Ovary (tissue), 9 donors: ENCODE results near the gene GNAT2. TPM values are rescaled to one million over a fixed set of nuclear protein-coding genes. Genes with fewer than 3 reads are reported as not detected.

Experiments used
- DNase-seq, 5 donors: peaks; one replicate each; pipeline ENCODE4 v3.0.0-alpha.2; 2019 to 2020
- H3K27ac ChIP-seq, 2 donors: fragments of 200-600 bp; one replicate each; pipeline versions ENCODE4 v1.5.1 to v1.8.0; 2019 to 2022
- H3K27me3 ChIP-seq: fragments of 200-600 bp; one replicate; pipeline ENCODE4 v1.8.0; 2022
- H3K36me3 ChIP-seq: fragments of 200-600 bp; sonication (generic); one replicate; pipeline ENCODE4 v1.5.1; 2019
- H3K4me1 ChIP-seq: one replicate; pipeline ENCODE4 v1.8.1; 2013; ENCODE audit warnings: mild to moderate bottlenecking, moderate library complexity; ENCODE audit not compliant: insufficient read depth
- H3K4me3 ChIP-seq: fragments of 200-600 bp; sonication (generic); one replicate; pipeline ENCODE4 v1.5.1; 2017
- H3K9me3 ChIP-seq, 2 donors: fragments of 200-600 bp in 1 of 2; sonication (generic) in 1 of 2; one replicate each; pipeline versions ENCODE4 v1.5.1 to v1.8.1; 2013 to 2019; ENCODE audit warnings: mild to moderate bottlenecking in 1 of 2, moderate library complexity in 1 of 2
- CTCF ChIP-seq, 3 donors: fragments of 450-650 bp in 2 of 3; fragments of 200-600 bp in 1 of 3; IDR thresholded peaks; one replicate each; pipeline versions ENCODE4 v1.5.1 to v1.8.0; 2016 to 2022; ENCODE audit warnings: antibody characterized with exemption in 3 of 3, mild to moderate bottlenecking in 1 of 3
- EP300 ChIP-seq: sonication (generic); formaldehyde crosslinking; IDR thresholded peaks from one replicate; pipeline ENCODE4 v1.6.1; 2017; ENCODE audit warnings: antibody characterized with exemption
- POLR2A ChIP-seq: fragments of 450-650 bp; IDR thresholded peaks from one replicate; pipeline ENCODE4 v1.6.1; 2017; ENCODE audit warnings: antibody characterized with exemption, mild to moderate bottlenecking, moderate library complexity
- WGBS, 3 donors: extraction: QIAGEN DNeasy Blood & Tissue Kit in 1 of 3; methylation state at CpG; one replicate each; pipeline versions ENCODE4 v1.1.5 to v1.1.7; 2013 to 2017; 5-methylcytosine and 5-hydroxymethylcytosine counted together
- intact Hi-C, 4 donors: fragments of 100-400 bp; cut with DNase I; formaldehyde crosslinking; loops; one replicate each; pipeline versions ENCODE4 v1.11.0 to v1.15.1; 2022 to 2023
- polyA plus RNA-seq, 2 donors: library from polyadenylated mRNA; stranded (reverse); fragments of 200-250 nt in 1 of 2; fragments of 350-450 nt in 1 of 2; fragmentation: Illumina TruSeq in 1 of 2; extraction: RNeasy Lipid Tissue Mini Kit (QIAGEN cat#74804) in 1 of 2; gene quantifications; one replicate each; pipeline ENCODE4 v1.2.3, GENCODE V29; 2013 to 2014
- total RNA-seq, 7 donors: library from RNA; depleted of rRNA in 2 of 7; stranded (reverse); fragments of >200 nt in 2 of 7; fragmentation: NEBNext Ultra II Directional in 3 of 7; extraction: Animal tissue kit (Norgen Biotek cat#: 25700) in 3 of 7; gene quantifications; one replicate each; pipeline versions ENCODE4 v1.1.0 to v1.2.4, GENCODE V29; 2016 to 2023
- donor health status: DM: no; HTN: no; CAD: no; lungs with moderate emphysema.
- donor health status: DM: no; HTN: no; CAD: no.
- donor health status: Bipolar disorder and iron deficiency.
- donor health status: DM: yes; HTN: yes; CAD: no.
- donor health status: DM: no; HTN: no; CAD: no.
- donor health status: DM: yes; HTN: yes; CAD: no.

GNAT2 gene
- total and polyA plus RNA-seq, 9 donors, result not detected

GRCh38 chr1:109625176-109625575, 5.8 kb upstream of the GNAT2 start:
- 84 to 87% (median 85%) methylated on average over 16 of the region's 16 CpGs for WGBS, 3 donors
- intact Hi-C loops, result loop anchor here in 2 of 4 donors (5.0 kb wide), 1 partner anchor 78 kb away; the partner anchor contains the start of gene GNAI3 (in 2 of the 2)
- TF ChIP-seq EP300 (no peak), CTCF (IDR thresholded peaks at IDR 0.05) (no peak), POLR2A (no peak)
- Histone ChIP-seq H3K27ac (no peak overlapping the region), H3K36me3 (no peaks in the 10 kb centered on the region), H3K9me3 (no peaks in the 10 kb centered on the region), H3K4me3 (no peak overlapping the region), H3K4me1 (peaks cover 8% of the 10 kb centered on the region), H3K27me3 (no peaks in the 10 kb centered on the region)
- DNase-seq, result peak in 1 of 5 donors; percentile 22

- no peaks in the 10 kb centered on the region for H3K36me3 ChIP-seq
- no peak overlapping the region for H3K4me3 ChIP-seq
- 77 to 83% (median 82%) methylated on average over 15 to 17 of the region's 17 CpGs for WGBS, 3 donors
- TF ChIP-seq POLR2A (no peak), CTCF (IDR thresholded peaks at IDR 0.05) (no peak)
- peak in 2 of 5 donors; percentile 23 to 40 for DNase-seq
- no peaks in the 10 kb centered on the region for H3K9me3 ChIP-seq
- H3K27ac ChIP-seq, result no peak overlapping the region
- intact Hi-C loops, result loop anchor here in 2 of 4 donors (5.0 kb wide), 1 partner anchor 77 kb away; the partner anchor contains the start of gene GNAI3 (in 2 of the 2)
- no peaks in the 10 kb centered on the region for H3K27me3 ChIP-seq
- H3K4me1 ChIP-seq, result peaks cover 8% of the 10 kb centered on the region
Measured at GRCh38 chr1:109624201-109625010, 5.0 kb upstream of the GNAT2 start.

GRCh38 chr1:109623601-109624161, 4.3 kb upstream of the GNAT2 start:
- H3K4me3 ChIP-seq, result no peak overlapping the region
- DNase-seq, result peak in 3 of 5 donors; percentile 16 to 52 (median 24)
- H3K27ac ChIP-seq, result no peak overlapping the region
- 61 to 71% (median 71%) methylated on average over 11 of the region's 11 CpGs for WGBS, 3 donors
- H3K9me3 ChIP-seq, result no peaks in the 10 kb centered on the region
- TF ChIP-seq CTCF (IDR thresholded peaks at IDR 0.05) (no peak), POLR2A (no peak), EP300 (no peak)
- H3K36me3 ChIP-seq, result no peaks in the 10 kb centered on the region
- peaks cover 8% of the 10 kb centered on the region for H3K4me1 ChIP-seq
- no peaks in the 10 kb centered on the region for H3K27me3 ChIP-seq
- intact Hi-C loops, result no loop called here

GRCh38 chr1:109622895-109623294, 3.5 kb upstream of the GNAT2 start:
- no peaks in the 10 kb centered on the region for H3K36me3 ChIP-seq
- 94 to 97% (median 95%) methylated on average over 3 of the region's 3 CpGs for WGBS, 3 donors
- no peak overlapping the region for H3K4me3 ChIP-seq
- no peaks in the 10 kb centered on the region for H3K27me3 ChIP-seq
- intact Hi-C loops, result no loop called here
- TF ChIP-seq EP300 (no peak), CTCF (IDR thresholded peaks at IDR 0.05) (no peak), POLR2A (no peak)
- peaks cover 8% of the 10 kb centered on the region for H3K4me1 ChIP-seq
- no peaks in the 10 kb centered on the region for H3K9me3 ChIP-seq
- no peak overlapping the region for H3K27ac ChIP-seq
- peak in 1 of 5 donors; percentile 15 for DNase-seq
